IPS-20b (cell line): Measurements from ENCODE around the gene SHC4.

ENCODE experiments used
- H3K27ac ChIP-seq: one replicate; pipeline ENCODE4 v1.5.1; 2013; ENCODE audit warnings: low read length
- H3K27me3 ChIP-seq: 2 replicates; pipeline ENCODE4 v1.6.1; 2013; ENCODE audit warnings: mild to moderate bottlenecking, low read length, inconsistent platforms; ENCODE audit not compliant: insufficient read depth
- H3K36me3 ChIP-seq: 2 replicates; pipeline ENCODE4 v1.6.1; 2013; ENCODE audit warnings: low read depth, mild to moderate bottlenecking, inconsistent platforms, low read length, moderate library complexity; ENCODE audit not compliant: insufficient read depth
- H3K4me1 ChIP-seq: 2 replicates; pipeline ENCODE4 v1.6.1; 2013; ENCODE audit warnings: mild to moderate bottlenecking, control low read depth, inconsistent platforms, low read length, moderate library complexity; ENCODE audit not compliant: insufficient read depth
- H3K4me3 ChIP-seq: 2 replicates; pipeline ENCODE4 v1.5.1; 2013; ENCODE audit warnings: mild to moderate bottlenecking, low read length, inconsistent platforms
- H3K9ac ChIP-seq: 2 replicates; pipeline ENCODE4 v1.6.1; 2013; ENCODE audit warnings: low read depth, mild to moderate bottlenecking, inconsistent platforms, low read length, moderate library complexity
- H3K9me3 ChIP-seq: 2 replicates; pipeline ENCODE4 v1.6.1; 2013; ENCODE audit warnings: mild to moderate bottlenecking, low read depth, low read length, inconsistent platforms; ENCODE audit not compliant: insufficient read depth

The SHC4 gene

GRCh38 chr15:48784756-48785155, 179.0 kb downstream of the SHC4 start:
- peaks cover 73% of the 10 kb centered on the region for H3K36me3 ChIP-seq
- H3K4me3 ChIP-seq = no peak overlapping the region
- no peaks in the 10 kb centered on the region for H3K27me3 ChIP-seq
- H3K9me3 ChIP-seq = no peaks in the 10 kb centered on the region
- H3K4me1 ChIP-seq = no peaks in the 10 kb centered on the region
- H3K27ac ChIP-seq = no peak overlapping the region
- no peak overlapping the region for H3K9ac ChIP-seq

DNA sequence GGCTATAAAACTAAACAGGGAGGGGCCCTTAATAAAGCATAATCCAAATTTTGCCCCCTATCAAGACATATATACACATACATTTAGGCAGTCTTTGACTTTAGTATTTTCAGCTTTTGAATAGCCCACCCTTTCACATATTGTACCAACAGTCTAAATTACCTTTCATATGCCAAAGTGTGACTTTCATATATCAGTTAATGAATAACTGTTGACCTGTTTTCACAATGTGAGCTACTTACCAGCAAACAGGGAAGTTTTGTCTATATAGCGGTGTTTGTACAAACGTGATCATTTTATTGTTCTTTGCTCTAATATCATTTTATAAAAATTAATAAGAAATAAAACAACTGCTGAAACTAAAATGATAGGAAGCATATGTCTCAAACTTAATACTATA, 180.8 kb downstream of the SHC4 start:
- Histone ChIP-seq H3K9ac (no peak overlapping the region), H3K36me3 (peaks cover 58% of the 10 kb centered on the region), H3K4me1 (no peaks in the 10 kb centered on the region), H3K27me3 (no peaks in the 10 kb centered on the region), H3K9me3 (no peaks in the 10 kb centered on the region), H3K4me3 (no peak overlapping the region), H3K27ac (no peak overlapping the region)

GRCh38 chr15:48781481-48782081, 182.1 kb downstream of the SHC4 start:
- no peak overlapping the region for H3K9ac ChIP-seq
- peaks cover 53% of the 10 kb centered on the region for H3K36me3 ChIP-seq
- no peaks in the 10 kb centered on the region for H3K9me3 ChIP-seq
- no peak overlapping the region for H3K4me3 ChIP-seq
- no peak overlapping the region for H3K27ac ChIP-seq
- H3K4me1 ChIP-seq = no peaks in the 10 kb centered on the region
- no peaks in the 10 kb centered on the region for H3K27me3 ChIP-seq

GRCh38 chr15:48781017-48781416, 182.7 kb downstream of the SHC4 start:
- no peaks in the 10 kb centered on the region for H3K4me1 ChIP-seq
- no peaks in the 10 kb centered on the region for H3K27me3 ChIP-seq
- H3K36me3 ChIP-seq = peaks cover 53% of the 10 kb centered on the region
- no peak overlapping the region for H3K27ac ChIP-seq
- no peak overlapping the region for H3K4me3 ChIP-seq
- no peak overlapping the region for H3K9ac ChIP-seq
- H3K9me3 ChIP-seq = no peaks in the 10 kb centered on the region

DNA sequence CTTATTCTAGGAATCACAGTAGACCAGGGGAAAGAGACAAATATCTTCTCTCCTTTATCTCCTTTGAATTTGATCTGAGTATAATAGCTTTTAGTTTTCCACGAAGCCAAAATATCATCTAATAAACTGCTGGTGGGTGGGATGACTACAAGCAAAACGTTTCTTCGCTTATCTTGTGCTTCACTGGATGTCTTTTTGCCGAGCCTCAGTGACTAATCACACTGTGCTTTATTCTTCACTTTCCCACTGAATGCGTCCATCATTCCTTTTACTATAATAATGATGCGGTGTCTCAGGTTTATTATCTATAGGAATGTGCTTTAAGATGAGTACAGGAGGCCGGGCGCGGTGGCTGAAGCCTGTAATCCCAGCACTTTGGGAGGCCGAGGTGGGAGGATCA, 185.4 kb downstream of the SHC4 start:
- peaks cover 36% of the 10 kb centered on the region for H3K36me3 ChIP-seq

DNA sequence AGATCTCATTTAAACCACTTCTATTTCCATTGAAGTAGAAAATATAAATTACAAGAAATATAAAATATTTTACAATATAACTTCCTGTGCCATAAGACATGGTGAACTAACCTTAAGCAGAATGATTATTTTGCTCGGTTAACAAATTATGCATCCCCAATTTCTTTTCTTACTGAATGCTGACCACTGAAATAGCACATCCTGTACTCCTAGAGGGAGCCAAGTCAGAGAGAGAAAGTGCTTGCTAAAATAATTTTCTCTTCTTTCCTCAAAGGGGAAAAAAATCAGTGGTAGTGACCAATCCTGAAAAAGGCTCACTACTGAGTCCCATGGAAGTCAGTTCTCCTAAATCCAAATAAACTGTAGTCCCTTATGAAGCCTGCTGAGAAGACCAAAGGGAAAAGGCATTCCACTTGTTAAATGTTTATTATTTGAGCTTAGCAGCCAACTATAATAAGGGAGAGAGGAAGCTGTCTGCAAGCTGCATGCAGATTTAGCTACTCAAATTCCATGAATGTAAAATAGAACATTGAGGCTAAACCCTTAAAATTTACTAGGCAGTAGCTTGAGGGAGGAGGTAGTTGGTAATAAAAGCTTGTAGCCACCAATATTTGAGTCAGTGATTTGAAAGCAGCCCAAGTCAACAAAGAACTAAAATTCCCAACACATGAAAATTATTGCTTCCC, 185.9 kb downstream of the SHC4 start:
- Histone ChIP-seq H3K9me3 (no peaks in the 10 kb centered on the region), H3K4me3 (no peak overlapping the region), H3K36me3 (peaks cover 31% of the 10 kb centered on the region), H3K4me1 (no peaks in the 10 kb centered on the region), H3K27ac (no peak overlapping the region), H3K27me3 (no peaks in the 10 kb centered on the region), H3K9ac (no peak overlapping the region)

More for the DNA sequence above, 185.4 kb downstream of the SHC4 start:
- Histone ChIP-seq H3K27me3 (no peaks in the 10 kb centered on the region), H3K9ac (no peak overlapping the region), H3K4me1 (no peaks in the 10 kb centered on the region), H3K4me3 (no peak overlapping the region), H3K9me3 (no peaks in the 10 kb centered on the region), H3K27ac (no peak overlapping the region)

DNA sequence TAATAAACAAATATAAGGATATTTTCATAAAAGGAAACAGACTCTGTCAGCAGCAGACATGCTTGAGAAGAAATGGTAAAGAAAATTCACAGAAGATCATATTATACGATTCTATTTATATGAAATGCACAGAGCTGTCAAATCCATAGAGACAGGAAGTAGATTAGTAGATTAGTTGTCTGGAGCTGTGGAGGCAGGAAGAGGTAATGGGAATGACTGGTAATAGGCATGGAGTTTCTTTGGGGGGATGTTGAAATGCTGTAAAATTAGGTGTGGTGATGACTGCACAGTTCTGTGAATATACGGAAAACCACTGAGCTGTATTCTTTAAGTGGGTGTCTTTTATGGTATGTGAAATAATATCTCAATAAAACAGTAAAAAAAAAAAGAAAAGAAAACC, 188.2 kb downstream of the SHC4 start:
- H3K27me3 ChIP-seq = no peaks in the 10 kb centered on the region
- no peaks in the 10 kb centered on the region for H3K4me1 ChIP-seq
- peaks cover 27% of the 10 kb centered on the region for H3K36me3 ChIP-seq
- H3K9ac ChIP-seq = no peak overlapping the region
- H3K4me3 ChIP-seq = no peak overlapping the region
- no peaks in the 10 kb centered on the region for H3K9me3 ChIP-seq
- H3K27ac ChIP-seq = no peak overlapping the region

- no peak overlapping the region for H3K4me3 ChIP-seq
- no peaks in the 10 kb centered on the region for H3K27me3 ChIP-seq
- peaks cover 28% of the 10 kb centered on the region for H3K36me3 ChIP-seq
Observed at GRCh38 chr15:48774484-48774883, 189.2 kb downstream of the SHC4 start.

More at GRCh38 chr15:48774484-48774883, 189.2 kb downstream of the SHC4 start:
- Histone ChIP-seq H3K4me1 (no peaks in the 10 kb centered on the region), H3K27ac (no peak overlapping the region), H3K9ac (no peak overlapping the region), H3K9me3 (no peaks in the 10 kb centered on the region)
